Activated CD8-positive, alpha-beta T cell treated with anti-CD3 and anti-CD28 coated beads for 36 hours (primary cell): ENCODE results near the gene PPP1R14C. TPM values are rescaled to one million over a fixed set of nuclear protein-coding genes. Genes with fewer than 3 reads are reported as not detected.
A peak's percentile ranks its signal among the peaks of the same experiment; 100 is the strongest.

Source experiments
- ATAC-seq: fragments of 200-7000 bp; cut with Tn5 transposase; one replicate; pipeline ENCODE4 v1.10.0; 2021; ENCODE audit warnings: mild to moderate bottlenecking, moderate library complexity
- CTCF ChIA-PET: fragments of 350-600 bp; sonication (Branson Sonifier 250); formaldehyde crosslinking; loops from one replicate; lab custom pipeline; 2021; ENCODE audit warnings: antibody characterized with exemption; lab: Charles Lee
- POLR2A ChIA-PET: fragments of 350-600 bp; sonication (Branson Sonifier 250); formaldehyde crosslinking; loops from one replicate; lab custom pipeline; 2021; ENCODE audit warnings: antibody characterized with exemption; lab: Charles Lee
- DNase-seq: peaks from one replicate; pipeline ENCODE4 v3.0.0-alpha.2; 2020
- H3K27ac Mint-ChIP-seq: one replicate; pipeline ENCODE4 v1.8.0; 2021; ENCODE audit warnings: mild to moderate bottlenecking, mixed read lengths
- H3K27me3 Mint-ChIP-seq: one replicate; pipeline ENCODE4 v1.8.0; 2021; ENCODE audit warnings: mixed read lengths
- H3K36me3 Mint-ChIP-seq: one replicate; pipeline ENCODE4 v1.8.0; 2021; ENCODE audit warnings: low read depth, mixed read lengths
- H3K4me1 Mint-ChIP-seq: one replicate; pipeline ENCODE4 v1.8.0; 2021; ENCODE audit warnings: low read depth, mixed read lengths
- H3K4me3 Mint-ChIP-seq: one replicate; pipeline ENCODE4 v1.8.0; 2021; ENCODE audit warnings: mild to moderate bottlenecking, moderate library complexity, mixed read lengths
- H3K9me3 Mint-ChIP-seq: one replicate; pipeline ENCODE4 v1.8.0; 2021; ENCODE audit warnings: mixed read lengths
- CTCF ChIP-seq: fragments of 200-600 bp; IDR thresholded peaks from one replicate; pipeline ENCODE4 v1.8.0; 2022; ENCODE audit warnings: antibody characterized with exemption, mild to moderate bottlenecking
- intact Hi-C: fragments of 100-400 bp; cut with micrococcal nuclease; formaldehyde crosslinking; loops from one replicate; pipeline ENCODE4 v1.10.0; 2022
- total RNA-seq, 2 experiments: library from RNA; stranded (reverse); gene quantifications; one replicate each; pipeline ENCODE4 v1.2.3, GENCODE V29; 2021

PPP1R14C gene
- total RNA-seq, 2 experiments from 2014 or later, result 0.65 to 0.86 TPM

- no peak for TF ChIP-seq CTCF
- intact Hi-C loops, result no loop called here
- no peaks in the 10 kb centered on the region for H3K36me3 Mint-ChIP-seq
- peaks cover 6% of the 10 kb centered on the region for H3K4me1 Mint-ChIP-seq
- CTCF ChIA-PET, result interaction anchor here (1.7 kb wide), 1 partner anchor 183 kb away, joined by 6 read pairs; no protein-coding TSS in a partner anchor
- POLR2A ChIA-PET, result interaction anchor here (2.2 kb wide), 1 partner anchor 12 kb away, joined by 7 read pairs; no protein-coding TSS in a partner anchor
- no peak overlapping the region for H3K27ac Mint-ChIP-seq
- ATAC-seq (peak; percentile 37), DNase-seq (peak; percentile 65)
- peaks cover 6% of the 10 kb centered on the region for H3K9me3 Mint-ChIP-seq
- no peak overlapping the region for H3K4me3 Mint-ChIP-seq
- H3K27me3 Mint-ChIP-seq, result peaks cover 2% of the 10 kb centered on the region
These were observed 121.0 kb downstream of the PPP1R14C start for GRCh38 chr6:150263765-150264404.

- intact Hi-C loops, result no loop called here
- peaks cover 1% of the 10 kb centered on the region for H3K27me3 Mint-ChIP-seq
- H3K36me3 Mint-ChIP-seq, result no peaks in the 10 kb centered on the region
- TF ChIP-seq CTCF, result no peak
- ATAC-seq (no peak), DNase-seq (no peak)
- POLR2A ChIA-PET, result no interaction called here
- H3K4me3 Mint-ChIP-seq, result no peak overlapping the region
- H3K4me1 Mint-ChIP-seq, result peaks cover 8% of the 10 kb centered on the region
- H3K27ac Mint-ChIP-seq, result no peak overlapping the region
- H3K9me3 Mint-ChIP-seq, result peaks cover 6% of the 10 kb centered on the region
- CTCF ChIA-PET, result no interaction called here
These were observed 123.5 kb downstream of the PPP1R14C start for GRCh38 chr6:150266309-150266708.

GRCh38 chr6:150266963-150267685 is 124.3 kb downstream of the PPP1R14C start:
- POLR2A ChIA-PET, result no interaction called here
- TF ChIP-seq CTCF, result no peak
- intact Hi-C loops, result no loop called here
- Mint-ChIP-seq H3K27me3 (peaks cover 1% of the 10 kb centered on the region), H3K36me3 (no peaks in the 10 kb centered on the region), H3K9me3 (peaks cover 6% of the 10 kb centered on the region), H3K4me3 (no peak overlapping the region), H3K4me1 (peaks cover 8% of the 10 kb centered on the region), H3K27ac (no peak overlapping the region)
- DNase-seq (no peak), ATAC-seq (no peak)
- CTCF ChIA-PET, result no interaction called here

GRCh38 chr6:150267686-150268561 is 125.1 kb downstream of the PPP1R14C start:
- ChIA-PET CTCF (interaction anchor here (0.8 kb wide), 1 partner anchor 89 kb away, joined by 3 read pairs; no protein-coding TSS in a partner anchor), POLR2A (no interaction called here)
- Mint-ChIP-seq H3K4me3 (no peak overlapping the region), H3K36me3 (no peaks in the 10 kb centered on the region), H3K4me1 (peaks cover 8% of the 10 kb centered on the region), H3K9me3 (peaks cover 6% of the 10 kb centered on the region), H3K27ac (no peak overlapping the region), H3K27me3 (peaks cover 1% of the 10 kb centered on the region)
- TF ChIP-seq CTCF, result no peak
- DNase-seq, result no peak
- ATAC-seq, result no peak
- intact Hi-C loops, result no loop called here
